CD14-positive monocyte (primary cell): ENCODE data around the gene RAPGEF6. TPM values are rescaled to one million over a fixed set of nuclear protein-coding genes. Genes with fewer than 3 reads are reported as not detected.

ENCODE experiments used
- DNase-seq, 3 donors: peaks; one replicate each; pipeline ENCODE4 v3.0.0-alpha.2; 2011 to 2022
- H2AFZ ChIP-seq: 2 replicates; pipeline ENCODE4 v1.6.0; 2012; ENCODE audit warnings: mild to moderate bottlenecking, low read depth, low read length, inconsistent platforms; ENCODE audit not compliant: insufficient read depth, poor library complexity, severe bottlenecking
- H3K27ac ChIP-seq, 2 donors: 1 replicate in 1 of 2; 2 replicates in 1 of 2; pipeline ENCODE4 v1.5.1; 2012 to 2013; ENCODE audit warnings: low read length in 2 of 2, control low read depth in 1 of 2, inconsistent platforms in 1 of 2, low read depth in 1 of 2, mild to moderate bottlenecking in 1 of 2
- H3K27me3 ChIP-seq, 2 donors: one replicate each; pipeline versions ENCODE4 v1.6.0 to v1.6.1; 2011 to 2013; ENCODE audit warnings: low read length in 2 of 2; ENCODE audit not compliant: control insufficient read depth in 2 of 2, insufficient read depth in 2 of 2
- H3K36me3 ChIP-seq, 2 donors: replicated peaks in 1 of 2; 1 replicate in 1 of 2; 2 replicates in 1 of 2; pipeline versions ENCODE4 v1.5.1 to v1.6.1; 2012 to 2013; ENCODE audit warnings: low read length in 2 of 2, control low read depth in 1 of 2, inconsistent platforms in 1 of 2, mild to moderate bottlenecking in 1 of 2; ENCODE audit not compliant: insufficient read depth in 2 of 2, control insufficient read depth in 1 of 2
- H3K4me1 ChIP-seq, 2 donors: 1 replicate in 1 of 2; 2 replicates in 1 of 2; pipeline versions ENCODE4 v1.5.1 to v1.6.1; 2012 to 2013; ENCODE audit warnings: low read length in 2 of 2, control low read depth in 1 of 2, inconsistent platforms in 1 of 2, mild to moderate bottlenecking in 1 of 2, moderate library complexity in 1 of 2; ENCODE audit not compliant: insufficient read depth in 2 of 2, control insufficient read depth in 1 of 2
- H3K4me2 ChIP-seq: replicated peaks from 2 replicates; pipeline ENCODE3; 2012; ENCODE audit warnings: low read length, moderate library complexity, mild to moderate bottlenecking; ENCODE audit not compliant: poor library complexity, severe bottlenecking; ENCODE audit errors: extremely low read depth
- H3K4me3 ChIP-seq, 3 experiments: fragments of 200-600 bp in 1 of 3; sonication (generic) in 1 of 3; replicated peaks in 1 of 3; 1 replicate in 2 of 3; 2 replicates in 1 of 3; pipeline ENCODE4 v1.5.1; 2011 to 2013; ENCODE audit warnings: low read length in 3 of 3, mild to moderate bottlenecking in 3 of 3, control low read depth in 2 of 3, low read depth in 2 of 3, inconsistent platforms in 1 of 3, moderate library complexity in 1 of 3
- H3K79me2 ChIP-seq: 2 replicates; pipeline ENCODE4 v1.6.0; 2012; ENCODE audit warnings: mild to moderate bottlenecking, control low read depth, inconsistent platforms, low read length, moderate library complexity; ENCODE audit not compliant: insufficient read depth
- H3K9ac ChIP-seq: 2 replicates; pipeline ENCODE4 v1.6.0; 2017; ENCODE audit warnings: low read length, mild to moderate bottlenecking; ENCODE audit not compliant: insufficient read depth, poor library complexity, severe bottlenecking
- H3K9me3 ChIP-seq, 2 donors: replicated peaks in 1 of 2; 1 replicate in 1 of 2; 2 replicates in 1 of 2; pipeline versions ENCODE4 v1.5.1 to v1.6.1; 2012 to 2013; ENCODE audit warnings: low read length in 2 of 2, control low read depth in 1 of 2; ENCODE audit not compliant: control insufficient read depth in 1 of 2, insufficient read depth in 1 of 2
- H4K20me1 ChIP-seq: 2 replicates; pipeline ENCODE4 v1.6.0; 2012; ENCODE audit warnings: mild to moderate bottlenecking, low read length, control low read depth, moderate library complexity; ENCODE audit not compliant: insufficient read depth
- H3K27ac Mint-ChIP-seq, 7 donors: one replicate each; pipeline ENCODE4 v1.8.0; 2020; ENCODE audit warnings: mild to moderate bottlenecking in 7 of 7, mixed read lengths in 7 of 7, moderate library complexity in 6 of 7, inconsistent platforms in 2 of 7
- H3K27me3 Mint-ChIP-seq, 3 donors: one replicate each; pipeline ENCODE4 v1.8.0; 2021 to 2022; ENCODE audit warnings: low read depth in 3 of 3, mild to moderate bottlenecking in 3 of 3, mixed read lengths in 3 of 3, moderate library complexity in 3 of 3, inconsistent platforms in 1 of 3
- H3K36me3 Mint-ChIP-seq, 2 donors: one replicate each; pipeline ENCODE4 v1.8.0; 2020; ENCODE audit warnings: mixed read lengths in 2 of 2, inconsistent platforms in 1 of 2, mild to moderate bottlenecking in 1 of 2
- H3K4me1 Mint-ChIP-seq: one replicate; pipeline ENCODE4 v1.8.0; 2020; ENCODE audit warnings: mild to moderate bottlenecking, mixed read lengths
- H3K4me3 Mint-ChIP-seq, 2 donors: one replicate each; pipeline ENCODE4 v1.8.0; 2020; ENCODE audit warnings: mild to moderate bottlenecking in 2 of 2, mixed read lengths in 2 of 2, moderate library complexity in 1 of 2
- H3K9me3 Mint-ChIP-seq, 7 donors: one replicate each; pipeline ENCODE4 v1.8.0; 2020 to 2022; ENCODE audit warnings: mixed read lengths in 7 of 7, mild to moderate bottlenecking in 6 of 7, moderate library complexity in 6 of 7, inconsistent platforms in 2 of 7
- WGBS: methylation state at CpG from one replicate; pipeline ENCODE4 v1.1.5; 2013; ENCODE audit warnings: missing lambda C conversion rate; ENCODE audit not compliant: insufficient coverage; 5-methylcytosine and 5-hydroxymethylcytosine counted together
- intact Hi-C, 2 donors: fragments of 100-400 bp; cut with micrococcal nuclease; formaldehyde crosslinking; loops; one replicate each; pipeline versions ENCODE4 v1.15.0 to v1.15.1; 2023
- polyA plus RNA-seq, 3 donors: library from polyadenylated mRNA; depleted of rRNA in 1 of 3; unstranded in 2 of 3; stranded (reverse) in 1 of 3; fragments of 300-500 nt in 2 of 3; fragments of >200 nt in 1 of 3; fragmentation: Illumina TruSeq in 2 of 3; gene quantifications; 1 replicate in 2 of 3; 2 replicates in 1 of 3; pipeline ENCODE4 v1.2.3, GENCODE V29; 2012 to 2021
- TF ChIP-seq, protein P1 (sequence below): fragments of 200-600 bp; IDR thresholded peaks from one replicate; pipeline ENCODE4 v1.8.0; 2022; ENCODE audit warnings: antibody characterized with exemption, mild to moderate bottlenecking

Gene RAPGEF6
- polyA plus RNA-seq, 3 donors = 2.9 to 4.8 (median 4.8) TPM

GRCh38 chr5:131659841-131660240, 24.8 kb upstream of the RAPGEF6 start:
- intact Hi-C loops = no loop called here
- WGBS = 100% methylated on average over 7 of the region's 9 CpGs
- no peak for DNase-seq
- Mint-ChIP-seq H3K27me3 (no peaks in the 10 kb centered on the region), H3K4me3 (no peak overlapping the region), H3K36me3 (peaks cover 60 to 87% of the 10 kb centered on the region in 2 donors), H3K9me3 (peaks cover 9 to 36% (median 15%) of the 10 kb centered on the region in 7 donors), H3K27ac (peak overlapping the region in 4 of 7 donors; percentile 51 to 70 (median 59)), H3K4me1 (peaks cover 3% of the 10 kb centered on the region)
- Histone ChIP-seq H3K27me3 (no peaks in the 10 kb centered on the region), H4K20me1 (no peaks in the 10 kb centered on the region), H2AFZ (no peak overlapping the region), H3K9me3 (peaks cover 12 to 14% of the 10 kb centered on the region in 2 donors), H3K4me2 (no peak overlapping the region), H3K27ac (no peak overlapping the region), H3K36me3 (peaks cover 48 to 91% of the 10 kb centered on the region in 2 donors), H3K79me2 (peaks cover 14% of the 10 kb centered on the region), H3K4me3 (no peak overlapping the region), H3K9ac (no peak overlapping the region), H3K4me1 (no peaks in the 10 kb centered on the region)
- TF ChIP-seq, protein P1, sequence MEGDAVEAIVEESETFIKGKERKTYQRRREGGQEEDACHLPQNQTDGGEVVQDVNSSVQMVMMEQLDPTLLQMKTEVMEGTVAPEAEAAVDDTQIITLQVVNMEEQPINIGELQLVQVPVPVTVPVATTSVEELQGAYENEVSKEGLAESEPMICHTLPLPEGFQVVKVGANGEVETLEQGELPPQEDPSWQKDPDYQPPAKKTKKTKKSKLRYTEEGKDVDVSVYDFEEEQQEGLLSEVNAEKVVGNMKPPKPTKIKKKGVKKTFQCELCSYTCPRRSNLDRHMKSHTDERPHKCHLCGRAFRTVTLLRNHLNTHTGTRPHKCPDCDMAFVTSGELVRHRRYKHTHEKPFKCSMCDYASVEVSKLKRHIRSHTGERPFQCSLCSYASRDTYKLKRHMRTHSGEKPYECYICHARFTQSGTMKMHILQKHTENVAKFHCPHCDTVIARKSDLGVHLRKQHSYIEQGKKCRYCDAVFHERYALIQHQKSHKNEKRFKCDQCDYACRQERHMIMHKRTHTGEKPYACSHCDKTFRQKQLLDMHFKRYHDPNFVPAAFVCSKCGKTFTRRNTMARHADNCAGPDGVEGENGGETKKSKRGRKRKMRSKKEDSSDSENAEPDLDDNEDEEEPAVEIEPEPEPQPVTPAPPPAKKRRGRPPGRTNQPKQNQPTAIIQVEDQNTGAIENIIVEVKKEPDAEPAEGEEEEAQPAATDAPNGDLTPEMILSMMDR = no peak

DNA sequence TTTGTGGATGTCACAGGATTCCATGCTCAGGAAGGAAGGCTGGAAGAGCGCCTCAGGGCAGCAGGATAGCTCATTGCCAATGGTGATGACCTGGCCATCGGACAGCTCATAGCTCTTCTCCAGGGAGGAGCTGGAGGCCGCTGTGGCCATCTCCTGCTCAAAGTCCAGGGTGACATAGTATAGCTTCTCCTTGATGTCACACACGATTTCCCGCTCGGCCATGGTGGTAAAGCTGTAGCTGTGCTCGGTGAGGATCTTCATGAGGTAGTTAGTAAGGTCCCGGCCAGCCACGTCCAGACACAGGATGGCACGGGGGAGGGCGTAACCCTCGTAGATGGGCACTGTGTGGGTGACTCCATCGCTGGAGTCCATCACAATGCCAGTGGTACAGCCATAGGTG, 24.3 kb upstream of the RAPGEF6 start:
- Histone ChIP-seq H3K27me3 (no peaks in the 10 kb centered on the region), H3K27ac (no peak overlapping the region), H3K4me3 (no peak overlapping the region), H3K9ac (no peak overlapping the region), H3K4me1 (no peaks in the 10 kb centered on the region), H4K20me1 (no peaks in the 10 kb centered on the region), H2AFZ (no peak overlapping the region), H3K36me3 (peaks cover 52 to 93% of the 10 kb centered on the region in 2 donors), H3K79me2 (peaks cover 14% of the 10 kb centered on the region), H3K4me2 (no peak overlapping the region), H3K9me3 (peaks cover 12 to 14% of the 10 kb centered on the region in 2 donors)
- TF ChIP-seq, protein P1 = no peak
- Mint-ChIP-seq H3K4me3 (no peak overlapping the region), H3K36me3 (peaks cover 61 to 88% of the 10 kb centered on the region in 2 donors), H3K27ac (peak overlapping the region in 3 of 7 donors; percentile 53 to 73 (median 73)), H3K4me1 (peaks cover 3% of the 10 kb centered on the region), H3K9me3 (peaks cover 9 to 36% (median 15%) of the 10 kb centered on the region in 7 donors), H3K27me3 (no peaks in the 10 kb centered on the region)
- intact Hi-C loops = no loop called here
- 98% methylated on average over 13 of the region's 13 CpGs for WGBS
- no peak for DNase-seq
